Breast epithelium (tissue), 4 donors: ENCODE data around the gene PPHLN1. TPM values are rescaled to one million over a fixed set of nuclear protein-coding genes. Genes with fewer than 3 reads are reported as not detected.

Source experiments
- DNase-seq, 2 donors: peaks; one replicate each; pipeline ENCODE4 v3.0.0-alpha.2; 2019; ENCODE audit warnings: low spot score in 2 of 2
- H3K27ac ChIP-seq, 2 donors: fragments of 200-600 bp; sonication (generic) in 1 of 2; one replicate each; pipeline ENCODE4 v1.5.1; 2016 to 2019; ENCODE audit warnings: mild to moderate bottlenecking in 1 of 2
- H3K27me3 ChIP-seq, 2 donors: fragments of 200-600 bp; sonication (generic) in 1 of 2; one replicate each; pipeline versions ENCODE4 v1.5.1 to v1.6.0; 2017 to 2019; ENCODE audit warnings: control low read depth in 1 of 2, mild to moderate bottlenecking in 1 of 2
- H3K36me3 ChIP-seq: fragments of 200-600 bp; one replicate; pipeline ENCODE4 v1.5.1; 2019
- H3K4me1 ChIP-seq, 2 donors: fragments of 200-600 bp; sonication (generic); one replicate each; pipeline ENCODE4 v1.5.1; 2016 to 2019; ENCODE audit warnings: control low read depth in 1 of 2
- H3K4me3 ChIP-seq, 3 donors: fragments of 200-600 bp; sonication (generic); 1 replicate in 2 of 3; 2 replicates in 1 of 3; pipeline ENCODE4 v1.5.1; 2016 to 2019; ENCODE audit warnings: mild to moderate bottlenecking in 3 of 3, moderate library complexity in 2 of 3
- H3K9me3 ChIP-seq, 2 donors: fragments of 200-600 bp; sonication (generic) in 1 of 2; one replicate each; pipeline ENCODE4 v1.5.1; 2016 to 2019; ENCODE audit warnings: control low read depth in 1 of 2
- POLR2A ChIP-seq: fragments of 450-650 bp; IDR thresholded peaks from one replicate; pipeline ENCODE4 v1.6.1; 2016; ENCODE audit warnings: antibody characterized with exemption, mild to moderate bottlenecking, moderate library complexity
- POLR2AphosphoS5 ChIP-seq, 3 donors: sonication (generic); formaldehyde crosslinking; IDR thresholded peaks; one replicate each; pipeline ENCODE4 v1.6.1; 2017; ENCODE audit warnings: antibody characterized with exemption in 3 of 3
- intact Hi-C: fragments of 100-400 bp; cut with DNase I; formaldehyde crosslinking; loops from one replicate; pipeline ENCODE4 v1.15.1; 2023; ENCODE audit warnings: low total_unique reads
- total RNA-seq, 3 donors: library from RNA; depleted of rRNA; stranded (reverse); fragments of >200 nt; gene quantifications; one replicate each; pipeline ENCODE4 v1.1.0, GENCODE V29; 2016
- TF ChIP-seq, protein P1 (sequence below), 3 donors: fragments of 450-650 bp; IDR thresholded peaks; one replicate each; pipeline ENCODE4 v1.5.1; 2016 to 2017; ENCODE audit warnings: antibody characterized with exemption in 3 of 3, mild to moderate bottlenecking in 3 of 3, moderate library complexity in 3 of 3

The PPHLN1 gene
- total RNA-seq, 3 donors from 2014 or later = 52.0 to 90.6 (median 62.3) TPM

DNA sequence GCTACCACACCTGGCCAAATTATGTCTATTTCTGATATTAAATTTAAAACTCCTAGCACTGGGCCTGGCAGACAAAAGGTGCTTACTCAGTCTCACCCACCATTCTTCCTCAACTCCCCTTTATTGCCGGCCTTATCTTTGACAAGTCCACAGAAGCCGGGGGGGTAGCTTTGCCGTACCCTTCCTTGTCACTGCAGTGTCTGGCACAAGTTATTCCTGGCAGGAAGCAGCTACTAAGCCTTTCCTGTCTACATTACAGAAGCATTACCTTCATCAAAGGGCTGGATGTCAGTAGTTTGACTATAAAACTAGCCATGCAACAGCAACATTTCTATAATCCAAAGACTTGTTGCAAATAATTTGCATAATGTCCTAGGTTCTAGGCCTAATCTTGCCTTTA lies 136.5 kb downstream of the PPHLN1 start:
- Histone ChIP-seq H3K27me3 (no peaks in the 10 kb centered on the region), H3K36me3 (no peaks in the 10 kb centered on the region), H3K4me1 (no peaks in the 10 kb centered on the region), H3K9me3 (no peaks in the 10 kb centered on the region), H3K4me3 (no peak overlapping the region), H3K27ac (no peak overlapping the region)
- intact Hi-C loops = no loop called here
- TF ChIP-seq, protein P1, sequence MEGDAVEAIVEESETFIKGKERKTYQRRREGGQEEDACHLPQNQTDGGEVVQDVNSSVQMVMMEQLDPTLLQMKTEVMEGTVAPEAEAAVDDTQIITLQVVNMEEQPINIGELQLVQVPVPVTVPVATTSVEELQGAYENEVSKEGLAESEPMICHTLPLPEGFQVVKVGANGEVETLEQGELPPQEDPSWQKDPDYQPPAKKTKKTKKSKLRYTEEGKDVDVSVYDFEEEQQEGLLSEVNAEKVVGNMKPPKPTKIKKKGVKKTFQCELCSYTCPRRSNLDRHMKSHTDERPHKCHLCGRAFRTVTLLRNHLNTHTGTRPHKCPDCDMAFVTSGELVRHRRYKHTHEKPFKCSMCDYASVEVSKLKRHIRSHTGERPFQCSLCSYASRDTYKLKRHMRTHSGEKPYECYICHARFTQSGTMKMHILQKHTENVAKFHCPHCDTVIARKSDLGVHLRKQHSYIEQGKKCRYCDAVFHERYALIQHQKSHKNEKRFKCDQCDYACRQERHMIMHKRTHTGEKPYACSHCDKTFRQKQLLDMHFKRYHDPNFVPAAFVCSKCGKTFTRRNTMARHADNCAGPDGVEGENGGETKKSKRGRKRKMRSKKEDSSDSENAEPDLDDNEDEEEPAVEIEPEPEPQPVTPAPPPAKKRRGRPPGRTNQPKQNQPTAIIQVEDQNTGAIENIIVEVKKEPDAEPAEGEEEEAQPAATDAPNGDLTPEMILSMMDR (IDR thresholded peaks at IDR 0.05) = no peak
- TF ChIP-seq POLR2A = no peak
- no peak for TF ChIP-seq POLR2AphosphoS5 (IDR thresholded peaks at IDR 0.05)
- no peak for DNase-seq

DNA sequence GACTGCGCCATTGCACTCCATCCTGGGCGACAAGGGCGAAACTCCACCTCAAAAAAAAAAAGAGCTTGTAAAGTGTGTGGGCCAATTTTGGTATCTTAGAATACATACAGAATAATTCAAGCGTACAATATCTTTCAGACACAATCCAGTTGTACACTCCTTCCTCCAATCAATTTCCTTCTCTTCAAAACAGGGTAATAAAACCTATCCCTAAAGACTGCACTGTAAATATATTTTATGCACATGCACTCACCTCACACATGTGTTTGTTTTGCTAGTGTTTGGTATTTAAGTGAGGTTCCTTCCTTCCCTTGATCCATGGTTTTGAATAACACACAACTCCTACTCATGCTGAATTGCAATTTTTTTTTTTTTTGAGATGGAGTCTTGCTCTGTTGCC lies 137.7 kb downstream of the PPHLN1 start:
- TF ChIP-seq, protein P1 (IDR thresholded peaks at IDR 0.05) = no peak
- TF ChIP-seq POLR2A (no peak), POLR2AphosphoS5 (IDR thresholded peaks at IDR 0.05) (no peak)
- Histone ChIP-seq H3K4me1 (no peaks in the 10 kb centered on the region), H3K27me3 (no peaks in the 10 kb centered on the region), H3K36me3 (no peaks in the 10 kb centered on the region), H3K4me3 (no peak overlapping the region), H3K27ac (no peak overlapping the region), H3K9me3 (no peaks in the 10 kb centered on the region)
- no peak for DNase-seq
- intact Hi-C loops = no loop called here

DNA sequence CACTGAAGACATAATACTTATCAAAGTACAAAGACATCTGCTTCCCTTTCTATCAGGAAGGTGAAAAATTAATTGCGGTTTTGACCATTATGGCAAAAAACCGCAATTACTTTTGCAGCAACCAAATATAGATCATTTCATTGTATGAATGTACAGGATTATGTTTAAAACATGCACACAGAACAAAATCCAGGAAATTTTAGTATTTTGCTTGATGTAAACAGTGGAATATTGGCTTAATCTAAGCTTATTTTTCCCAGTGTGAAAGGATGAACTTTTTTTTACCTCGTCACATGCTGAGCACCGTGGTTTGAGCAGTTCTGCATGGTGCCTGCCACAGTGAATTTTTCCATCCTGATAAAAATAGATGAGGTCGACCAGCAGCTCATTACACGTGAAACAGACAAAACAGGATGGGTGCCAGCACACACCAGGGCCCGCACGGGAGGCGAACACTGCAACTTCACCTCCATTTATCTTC lies 142.4 kb downstream of the PPHLN1 start:
- H3K27ac ChIP-seq = no peak overlapping the region
- no peaks in the 10 kb centered on the region for H3K27me3 ChIP-seq
- H3K9me3 ChIP-seq = no peaks in the 10 kb centered on the region
- no peak for DNase-seq
- no peak for TF ChIP-seq POLR2AphosphoS5 (IDR thresholded peaks at IDR 0.05)
- TF ChIP-seq POLR2A = no peak
- TF ChIP-seq, protein P1 (IDR thresholded peaks at IDR 0.05) = no peak
- H3K36me3 ChIP-seq = no peaks in the 10 kb centered on the region
- H3K4me1 ChIP-seq = no peaks in the 10 kb centered on the region
- H3K4me3 ChIP-seq = no peak overlapping the region
- intact Hi-C loops = no loop called here

DNA sequence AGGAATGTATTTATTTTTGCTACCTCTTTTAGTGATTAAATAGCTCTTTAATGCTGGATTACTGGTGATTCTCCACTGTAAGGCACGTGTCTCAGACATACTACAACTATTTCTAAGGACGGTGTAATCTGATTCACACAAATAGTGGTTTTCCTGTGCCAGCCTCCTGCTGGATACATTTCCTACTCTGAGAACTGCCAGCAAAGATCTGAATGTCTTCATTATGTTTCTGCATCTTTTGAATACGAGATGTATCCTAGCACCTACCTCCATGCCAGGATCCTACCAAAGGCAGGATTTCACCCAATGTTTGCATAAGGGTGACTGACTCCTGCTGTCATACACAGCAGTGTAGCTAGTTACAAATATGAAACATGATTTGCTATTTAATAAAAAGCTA lies 143.0 kb downstream of the PPHLN1 start:
- H3K27ac ChIP-seq = no peak overlapping the region

DNA sequence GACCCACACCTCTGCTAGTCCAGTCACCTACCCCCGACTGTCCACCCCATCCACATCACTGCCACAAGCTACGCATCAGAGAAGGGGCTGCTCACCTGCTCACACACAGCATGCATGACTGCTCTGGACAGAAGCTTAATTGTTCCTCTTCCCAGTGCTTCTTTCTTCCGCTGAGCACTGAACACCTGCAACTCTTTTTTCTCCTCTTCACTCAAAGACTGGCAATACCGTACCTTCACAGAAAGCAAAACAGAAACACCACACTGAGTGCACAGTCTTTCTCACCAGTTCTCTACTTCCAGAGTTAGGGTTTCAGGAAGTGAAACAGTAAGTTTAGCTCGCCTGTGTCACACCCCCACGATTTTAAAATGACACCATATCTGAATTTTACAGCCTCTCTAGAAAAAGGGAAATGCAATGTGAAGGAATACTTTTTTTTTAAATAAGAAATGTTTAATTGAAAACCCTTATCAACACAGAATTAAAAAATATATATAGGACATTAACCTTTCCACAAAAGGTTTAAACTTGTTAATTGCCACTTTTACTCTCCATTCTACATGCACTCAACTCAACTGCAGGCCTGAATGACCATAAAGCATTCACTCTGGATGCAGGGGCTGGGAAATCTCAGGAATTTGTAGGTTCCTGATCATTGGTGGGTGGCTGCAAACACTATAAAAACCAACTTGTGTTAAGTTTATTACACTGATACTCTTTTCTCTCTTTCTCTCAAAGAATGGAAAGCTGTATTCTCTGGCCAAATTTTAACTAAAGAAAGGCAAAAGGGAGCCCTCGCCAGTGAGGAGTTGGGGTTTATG lies 143.6 kb downstream of the PPHLN1 start:
- Histone ChIP-seq H3K9me3 (no peaks in the 10 kb centered on the region), H3K4me3 (no peak overlapping the region), H3K4me1 (no peaks in the 10 kb centered on the region), H3K36me3 (no peaks in the 10 kb centered on the region), H3K27ac (no peak overlapping the region), H3K27me3 (no peaks in the 10 kb centered on the region)
- intact Hi-C loops = no loop called here
- DNase-seq = no peak
- TF ChIP-seq POLR2A = no peak
- TF ChIP-seq, protein P1 (IDR thresholded peaks at IDR 0.05) = no peak
- TF ChIP-seq POLR2AphosphoS5 (IDR thresholded peaks at IDR 0.05) = no peak

More for the DNA sequence above, 143.0 kb downstream of the PPHLN1 start:
- intact Hi-C loops = no loop called here
- Histone ChIP-seq H3K4me1 (no peaks in the 10 kb centered on the region), H3K27me3 (no peaks in the 10 kb centered on the region), H3K36me3 (no peaks in the 10 kb centered on the region), H3K4me3 (no peak overlapping the region), H3K9me3 (no peaks in the 10 kb centered on the region)
- TF ChIP-seq, protein P1 (IDR thresholded peaks at IDR 0.05) = no peak
- no peak for TF ChIP-seq POLR2AphosphoS5 (IDR thresholded peaks at IDR 0.05)
- no peak for TF ChIP-seq POLR2A
- no peak for DNase-seq
